Measurements from ENCODE around the gene TMEM184A.
"Not testable (repeated sequence)": the region's sequence is repeated elsewhere in the genome, so short reads cannot be mapped to it uniquely, and the experiment has no call there.

Gene TMEM184A

DNA sequence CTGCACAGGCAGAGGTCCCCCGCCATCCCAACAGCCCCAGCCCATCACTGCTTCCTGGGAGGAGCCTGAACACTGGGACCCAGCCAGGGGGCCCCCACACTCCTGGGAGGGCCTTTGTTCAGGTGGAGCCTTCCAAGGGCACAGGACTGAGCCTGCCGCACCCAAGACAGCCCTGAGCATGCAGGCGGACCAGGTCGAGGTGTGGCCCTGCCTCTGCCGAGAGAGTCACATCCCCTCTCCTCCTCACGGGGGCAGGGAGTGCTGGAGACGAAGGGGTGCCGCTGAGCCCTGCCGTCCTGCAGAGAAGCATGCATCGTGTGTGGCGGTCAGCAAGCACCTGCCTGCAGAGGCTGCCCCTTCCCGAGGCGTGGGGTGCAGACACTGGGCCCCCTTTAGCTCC, 32.8 kb downstream of the TMEM184A start:
- DNase-seq (ENCODE audit: low spot score), result no peak

DNA sequence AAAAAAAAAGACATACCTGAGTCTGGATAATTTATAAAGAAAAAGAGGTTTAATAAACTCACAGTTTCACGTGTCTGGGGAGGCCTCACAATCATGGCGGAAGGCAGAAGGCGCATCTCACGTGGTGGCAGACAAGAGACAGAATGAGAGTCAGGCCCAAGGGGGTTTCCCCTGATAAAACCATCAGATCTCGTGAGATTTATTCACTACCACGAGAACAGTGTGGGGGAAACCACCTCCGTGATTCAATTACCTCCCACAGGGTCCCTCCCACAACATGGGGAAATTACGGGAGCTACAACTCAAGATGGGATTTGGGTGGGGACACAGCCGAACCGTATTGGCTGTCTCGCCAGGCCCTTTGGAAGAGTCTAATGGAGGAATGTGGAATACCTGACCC, 34.5 kb downstream of the TMEM184A start:
- no peak for DNase-seq (ENCODE audit: low spot score)

DNA sequence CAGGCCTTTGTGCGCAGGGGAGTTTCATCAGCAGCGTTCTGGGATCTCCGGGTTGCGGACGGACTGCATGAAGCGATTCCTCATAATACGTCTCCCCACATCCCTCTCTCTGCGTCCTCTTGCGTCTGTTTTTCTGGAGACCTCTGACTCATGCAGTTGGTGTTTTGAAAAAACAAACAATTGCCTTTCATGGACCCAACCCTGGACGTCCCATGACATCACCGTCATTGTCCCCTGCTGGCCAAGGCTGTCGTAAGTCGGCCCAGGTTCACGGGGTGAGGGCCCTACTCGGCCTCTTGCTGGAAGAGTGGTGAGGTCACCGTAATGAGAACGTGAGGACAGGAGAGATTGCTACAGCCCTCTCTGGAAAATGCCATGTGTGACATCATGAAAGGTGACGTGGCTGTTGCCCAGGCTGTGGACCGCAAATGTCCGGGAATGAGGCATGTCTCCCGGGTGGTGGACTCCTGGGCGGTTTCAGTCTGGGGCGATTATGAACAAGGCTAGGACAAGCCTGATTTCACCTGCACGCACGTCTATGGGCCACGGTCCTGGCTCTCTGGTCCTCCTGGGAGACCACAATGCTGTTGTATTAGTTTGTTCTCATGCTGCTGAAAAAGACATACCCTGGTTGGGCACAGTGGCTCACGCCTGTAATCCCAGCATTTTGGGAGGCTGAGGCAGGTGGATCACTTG, 35.3 kb downstream of the TMEM184A start:
- DNase-seq (ENCODE audit: low spot score), result no peak

DNA sequence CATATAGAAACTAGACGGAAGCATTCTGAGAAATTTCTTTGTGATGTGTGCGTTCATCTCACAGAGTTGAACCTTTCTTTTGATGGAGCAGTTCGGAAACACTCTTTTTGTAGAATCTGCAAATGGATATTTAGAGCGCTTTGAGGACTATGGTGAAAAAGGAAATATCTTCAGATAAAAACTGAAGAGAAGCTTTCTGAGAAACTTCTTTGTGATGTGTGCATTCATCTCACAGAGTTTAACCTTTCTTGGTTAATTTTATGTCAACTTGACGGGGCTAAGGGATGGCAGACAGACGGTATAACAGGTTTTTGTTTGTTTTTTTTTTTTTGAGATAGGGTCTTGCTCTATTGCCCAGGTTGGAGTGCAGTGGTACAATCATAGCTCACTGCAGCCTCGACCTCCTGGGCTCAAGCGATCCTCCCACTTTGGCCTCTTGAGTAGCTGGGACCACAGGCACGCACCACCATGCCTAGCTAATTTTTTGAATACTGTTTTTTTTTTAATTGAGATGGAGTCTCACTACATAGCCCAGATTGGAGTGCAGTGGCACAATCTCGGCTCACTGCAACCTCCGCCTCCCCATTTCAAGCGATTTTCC, 36.6 kb downstream of the TMEM184A start:
- DNase-seq (ENCODE audit: low spot score), result not testable (repeated sequence)

DNA sequence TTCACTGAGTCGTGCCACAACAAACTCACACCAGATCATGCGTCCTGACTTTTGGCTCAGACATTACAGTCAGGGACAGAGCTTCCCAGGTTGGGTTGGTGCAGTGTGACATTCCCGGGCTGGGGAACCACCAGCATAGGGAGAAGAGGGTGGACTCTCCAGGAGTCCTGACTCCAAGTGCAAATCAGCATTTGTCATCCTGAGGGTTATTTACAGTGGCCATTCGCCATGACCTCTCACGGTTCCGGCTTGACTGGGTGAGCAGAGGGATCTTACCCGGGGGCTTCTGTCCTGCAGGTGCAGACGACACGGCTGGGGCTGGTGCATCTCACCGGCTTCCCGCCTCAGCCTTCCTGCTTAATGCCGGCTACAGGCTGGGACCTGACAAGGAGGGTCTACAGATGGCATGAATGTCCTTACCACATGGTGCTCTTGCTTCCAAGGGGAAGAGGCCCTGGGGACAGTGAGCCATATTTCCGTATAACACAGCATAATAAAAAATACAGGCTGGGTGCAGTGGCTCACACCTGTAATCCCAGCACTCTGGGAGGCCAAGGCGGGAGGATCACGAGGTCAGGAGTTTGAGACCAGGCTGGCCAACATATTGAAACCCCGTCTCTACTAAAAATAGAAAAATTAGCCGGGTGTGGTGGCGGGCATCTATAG, 39.3 kb downstream of the TMEM184A start:
- no peak for DNase-seq (ENCODE audit: low spot score)

DNA sequence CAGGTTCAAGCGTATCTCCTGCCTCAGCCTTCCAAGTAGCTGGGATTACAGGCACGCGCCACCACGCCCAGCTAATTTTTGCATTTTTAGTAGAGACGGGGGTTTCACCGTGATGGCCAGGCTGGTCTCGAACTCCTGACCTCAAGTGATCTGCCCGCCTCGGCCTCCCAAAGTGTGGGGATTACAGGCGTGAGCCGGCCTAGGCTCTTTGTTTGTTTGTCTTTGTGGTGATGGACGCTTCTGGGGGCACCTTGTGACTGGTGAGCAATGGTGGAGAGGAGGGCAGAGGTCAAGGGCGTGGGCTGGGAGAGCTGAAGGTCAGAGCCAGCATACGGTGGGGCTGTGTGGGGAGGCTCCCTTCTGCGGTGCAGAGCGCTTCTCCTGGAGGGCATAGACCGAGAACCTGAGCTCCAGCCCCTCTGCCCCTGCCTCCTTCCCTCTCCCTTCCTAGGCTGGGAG, 40.5 kb downstream of the TMEM184A start:
- DNase-seq (ENCODE audit: low spot score), result not testable (repeated sequence)

DNA sequence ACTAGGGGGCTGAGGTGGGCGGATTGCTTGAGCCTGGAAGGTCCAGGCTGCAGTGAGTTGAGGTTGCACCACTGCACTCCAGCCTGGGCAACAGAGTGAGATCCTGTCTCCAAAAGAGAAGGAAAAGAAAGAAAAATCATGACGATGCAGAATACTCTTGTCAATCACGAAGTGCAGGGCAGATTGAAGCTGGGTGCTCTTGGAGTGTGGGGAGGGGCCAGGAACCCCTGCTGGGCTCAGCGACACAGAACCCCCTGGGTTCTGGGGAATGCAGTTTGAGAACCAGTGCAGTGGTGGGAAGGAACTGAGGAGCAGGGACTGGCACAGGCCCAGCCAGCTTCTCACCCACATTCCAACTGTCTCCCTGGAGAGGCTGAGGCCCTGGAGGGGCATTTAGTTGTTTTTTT, 41.0 kb downstream of the TMEM184A start:
- no peak for DNase-seq (ENCODE audit: low spot score)

DNA sequence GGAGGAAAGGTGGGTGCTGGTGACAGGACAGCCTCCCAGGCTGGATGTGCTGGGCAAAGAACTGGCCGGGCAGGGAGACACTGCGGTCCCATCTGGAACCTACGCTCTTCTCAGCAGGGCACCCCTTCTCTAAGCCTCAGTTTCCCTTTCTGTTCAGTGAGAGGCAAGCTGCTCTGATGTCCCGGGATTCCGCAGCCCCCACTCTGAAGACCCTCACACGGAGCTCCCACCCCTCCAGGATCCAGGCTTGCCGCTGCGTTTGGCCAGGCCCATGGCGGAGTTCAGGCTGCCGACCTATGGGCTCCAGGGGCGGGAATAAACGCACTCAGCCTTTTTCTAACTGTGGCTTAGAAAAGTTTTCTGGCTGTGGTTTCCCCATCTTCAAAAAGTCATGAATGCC, 41.6 kb downstream of the TMEM184A start:
- no peak for DNase-seq (ENCODE audit: low spot score)

DNA sequence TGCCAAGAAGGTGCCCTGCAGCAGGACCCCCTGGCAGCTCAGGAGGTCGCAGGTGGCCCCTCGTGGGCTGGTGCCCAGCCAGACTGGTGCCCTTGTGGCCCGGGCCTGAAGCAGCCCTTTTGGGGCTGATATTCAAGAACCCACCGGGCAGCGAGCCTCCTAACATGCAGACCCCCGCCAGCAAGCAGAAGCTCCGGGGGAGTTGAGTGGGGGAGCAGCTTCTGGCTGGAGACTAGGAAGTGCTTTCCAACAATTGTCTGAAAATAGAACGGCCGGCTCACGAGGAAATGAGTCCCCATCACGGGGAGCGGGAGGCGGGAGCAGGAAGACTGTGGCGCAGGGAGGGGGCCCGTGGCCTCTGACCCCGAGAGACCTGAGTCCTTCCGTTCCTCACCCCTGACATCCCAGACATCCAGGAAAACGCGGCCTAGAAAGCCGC, 42.3 kb downstream of the TMEM184A start:
- no peak for DNase-seq (ENCODE audit: low spot score)

DNA sequence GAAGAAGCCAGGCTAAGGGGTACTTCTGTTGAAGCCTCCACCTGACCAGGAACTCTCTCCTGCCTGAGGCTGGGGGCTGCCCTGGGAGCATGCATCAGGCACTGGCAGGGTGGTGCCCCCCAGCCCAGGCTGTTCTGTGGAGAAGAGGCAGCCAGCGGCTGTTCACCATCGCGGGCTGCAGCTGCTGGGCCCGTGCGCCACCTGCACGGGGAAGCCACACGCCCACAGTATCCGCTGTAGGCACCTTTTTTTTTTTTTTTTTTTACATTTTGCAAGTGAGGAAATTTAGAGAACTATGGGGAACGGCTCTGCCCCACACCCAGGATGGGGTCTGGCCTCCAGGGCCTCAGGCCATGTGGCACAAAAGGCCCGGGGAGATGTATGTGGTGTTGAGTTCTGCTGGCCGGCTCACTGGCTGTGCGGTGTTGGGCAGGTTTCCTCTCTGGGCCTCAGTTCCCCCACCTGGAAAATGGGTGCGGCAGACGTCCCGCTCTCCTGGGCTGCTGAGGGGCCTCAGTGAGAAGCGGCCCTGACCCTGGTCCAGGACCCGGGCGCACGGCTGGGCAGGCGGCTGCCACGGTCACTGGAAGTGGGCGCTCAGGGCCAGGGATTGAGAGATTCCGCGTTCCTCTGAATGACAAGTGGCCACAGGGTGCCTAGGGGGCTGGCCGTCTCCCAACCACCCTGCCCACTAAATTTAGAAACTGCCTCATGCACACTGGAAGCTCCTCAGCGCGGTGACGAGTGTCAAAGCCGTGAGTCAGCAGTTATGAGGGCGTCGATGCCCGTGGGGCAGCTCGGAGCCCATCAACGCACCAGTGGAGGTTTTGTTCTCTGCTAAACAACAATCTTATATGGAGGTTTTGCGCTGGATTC, 43.0 kb downstream of the TMEM184A start:
- DNase-seq (ENCODE audit: low spot score), result peak; percentile 92

DNA sequence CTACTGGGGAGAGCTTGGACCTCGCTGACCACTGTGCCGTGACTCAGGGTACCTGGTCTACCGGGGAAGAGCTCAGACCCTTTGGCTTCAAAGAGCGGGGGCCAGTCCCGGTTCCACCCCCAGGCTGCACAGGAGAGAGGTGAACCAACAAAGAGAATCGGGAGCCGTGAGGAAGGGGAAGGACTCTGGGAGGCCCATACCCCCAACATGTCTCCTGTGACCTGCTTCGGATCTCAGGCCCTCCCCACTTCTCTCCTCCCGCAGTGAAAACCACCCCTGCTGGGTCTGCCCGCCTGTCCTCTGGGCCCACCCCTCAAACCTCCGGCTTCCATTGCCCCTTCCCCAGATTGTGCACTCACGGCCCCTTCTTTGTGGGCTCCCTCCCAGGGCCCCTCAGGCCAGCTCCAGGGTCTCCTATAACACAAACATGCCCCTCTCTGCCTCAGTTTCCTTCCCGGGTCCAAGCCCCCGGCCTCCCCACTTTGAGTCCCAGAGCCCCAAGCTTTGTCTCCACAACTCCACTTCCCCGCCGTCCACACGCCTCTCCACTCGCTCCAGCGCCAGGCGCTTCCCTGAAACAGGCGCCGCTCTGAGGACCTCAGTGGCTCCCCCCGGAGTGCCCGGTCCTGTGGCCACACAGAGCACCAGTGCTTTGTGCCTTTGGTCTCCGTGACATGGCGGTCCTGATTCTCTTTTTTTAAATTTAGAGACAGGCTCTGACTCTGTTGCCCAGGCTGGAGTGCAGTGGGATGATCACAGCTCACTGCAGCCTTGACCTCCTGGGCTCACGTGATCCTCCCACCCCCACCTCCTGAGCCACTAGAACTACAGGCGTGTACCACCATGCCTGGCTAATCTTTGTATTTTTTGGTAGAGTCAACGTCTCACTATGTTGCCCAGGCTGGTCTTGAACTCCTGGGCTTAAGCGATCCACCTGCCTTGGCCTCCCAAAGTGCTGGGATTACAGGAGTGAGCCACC, 44.3 kb downstream of the TMEM184A start:
- DNase-seq (ENCODE audit: low spot score), result peak; percentile 39

DNA sequence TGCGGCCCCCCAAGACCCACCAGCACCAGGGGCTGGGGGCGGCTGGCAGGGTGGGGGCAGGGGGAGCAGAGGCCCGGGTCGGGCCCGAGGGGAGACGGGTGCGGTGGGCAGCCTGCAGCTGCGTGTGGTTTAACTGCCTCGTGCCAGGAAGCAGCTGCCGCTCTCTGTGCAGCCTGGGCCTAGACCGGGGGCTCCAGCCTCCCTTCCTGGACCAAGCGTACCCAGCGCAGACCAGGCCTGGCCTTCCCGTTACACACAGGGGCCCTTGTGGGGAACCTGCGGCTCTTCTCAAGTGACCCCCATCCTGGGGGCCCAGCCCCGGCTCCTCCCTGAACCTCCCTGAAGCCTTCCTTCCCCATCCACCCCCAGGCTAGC, 45.2 kb downstream of the TMEM184A start:
- peak; percentile 84 for DNase-seq (ENCODE audit: low spot score)

DNA sequence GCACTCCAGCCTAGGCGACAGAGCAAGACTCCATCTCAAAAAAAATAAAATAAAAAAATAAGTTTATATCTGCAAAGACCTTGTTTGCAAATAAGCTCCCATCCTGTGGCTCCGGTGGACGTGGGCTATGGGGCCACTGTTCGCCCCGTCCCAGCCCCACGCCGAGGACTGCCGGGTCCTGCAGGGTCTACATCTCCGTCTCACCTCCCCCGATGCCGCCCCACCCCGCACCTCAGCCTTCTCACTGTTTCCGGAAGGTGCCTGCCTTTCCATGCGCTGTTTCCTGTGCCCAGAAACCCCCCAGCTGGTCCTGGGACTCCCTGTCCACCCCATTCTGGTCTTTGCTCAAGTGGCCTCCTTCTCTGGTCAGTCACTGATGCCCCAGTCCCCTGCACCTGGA, 46.8 kb downstream of the TMEM184A start:
- DNase-seq (ENCODE audit: low spot score), result no peak

DNA sequence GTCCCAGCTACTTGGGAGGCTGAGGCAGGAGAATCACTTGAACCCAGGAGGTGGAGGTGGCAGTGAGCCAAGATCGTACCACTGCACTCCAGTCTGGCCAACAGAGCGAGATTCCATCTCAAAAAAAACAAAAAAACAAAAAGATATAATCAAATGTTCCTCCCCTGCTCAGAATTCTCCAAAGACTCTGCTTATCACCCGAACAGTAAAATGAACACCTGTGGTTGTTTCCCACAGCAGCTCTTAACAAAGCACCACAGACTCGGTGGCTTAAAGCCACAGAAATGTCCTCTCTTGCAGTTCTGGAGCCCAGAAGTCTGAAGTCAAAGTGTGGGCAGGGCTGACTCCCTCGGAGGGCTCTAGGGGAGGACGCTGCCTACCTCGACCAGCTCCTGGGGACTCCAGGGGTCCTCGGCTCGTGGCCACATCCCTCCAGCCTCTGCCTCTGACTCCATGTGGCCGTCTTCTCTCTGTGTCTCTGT, 47.7 kb downstream of the TMEM184A start:
- DNase-seq (ENCODE audit: low spot score), result peak; percentile 89

DNA sequence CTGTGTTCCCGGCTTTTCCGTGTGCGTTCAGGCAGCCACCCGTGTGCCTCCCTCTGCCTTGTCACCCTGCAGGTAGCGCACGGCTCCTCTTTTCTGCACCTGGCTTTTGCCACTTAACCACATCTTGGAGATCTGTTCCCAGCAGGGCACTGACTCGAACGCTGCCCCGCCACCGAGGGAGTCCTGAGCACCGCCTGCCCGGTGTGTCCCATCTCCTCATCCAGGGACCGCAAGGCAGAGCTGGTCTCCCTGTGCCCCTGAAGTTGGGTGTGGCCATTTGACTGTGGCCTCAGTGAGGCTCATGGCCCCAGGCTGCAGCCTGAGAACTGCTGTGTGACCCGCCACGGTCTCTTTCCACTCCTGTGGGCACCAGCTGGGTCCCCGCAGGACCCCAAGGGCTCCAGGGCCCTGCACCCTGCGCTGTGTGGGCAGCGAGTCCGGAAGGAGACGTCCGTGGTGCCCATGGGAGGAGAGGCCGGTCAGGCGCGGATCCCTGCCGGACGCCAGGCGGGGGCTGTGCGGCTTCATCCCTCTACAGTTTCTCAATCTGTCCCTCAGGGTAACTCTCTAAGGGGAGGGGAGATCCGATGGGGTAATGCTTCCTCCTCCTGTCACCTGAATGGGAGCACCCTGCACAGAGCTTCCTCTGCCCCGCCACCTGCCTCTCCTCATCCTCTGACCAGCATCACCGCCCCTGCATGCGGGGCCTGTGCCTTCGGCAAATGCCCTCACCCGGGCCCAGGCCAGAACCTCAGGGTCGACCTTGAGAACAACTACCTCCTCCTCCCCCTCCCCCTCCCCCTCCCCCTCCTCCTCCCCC, 50.1 kb downstream of the TMEM184A start:
- peak; percentile 89 for DNase-seq (ENCODE audit: low spot score)

DNA sequence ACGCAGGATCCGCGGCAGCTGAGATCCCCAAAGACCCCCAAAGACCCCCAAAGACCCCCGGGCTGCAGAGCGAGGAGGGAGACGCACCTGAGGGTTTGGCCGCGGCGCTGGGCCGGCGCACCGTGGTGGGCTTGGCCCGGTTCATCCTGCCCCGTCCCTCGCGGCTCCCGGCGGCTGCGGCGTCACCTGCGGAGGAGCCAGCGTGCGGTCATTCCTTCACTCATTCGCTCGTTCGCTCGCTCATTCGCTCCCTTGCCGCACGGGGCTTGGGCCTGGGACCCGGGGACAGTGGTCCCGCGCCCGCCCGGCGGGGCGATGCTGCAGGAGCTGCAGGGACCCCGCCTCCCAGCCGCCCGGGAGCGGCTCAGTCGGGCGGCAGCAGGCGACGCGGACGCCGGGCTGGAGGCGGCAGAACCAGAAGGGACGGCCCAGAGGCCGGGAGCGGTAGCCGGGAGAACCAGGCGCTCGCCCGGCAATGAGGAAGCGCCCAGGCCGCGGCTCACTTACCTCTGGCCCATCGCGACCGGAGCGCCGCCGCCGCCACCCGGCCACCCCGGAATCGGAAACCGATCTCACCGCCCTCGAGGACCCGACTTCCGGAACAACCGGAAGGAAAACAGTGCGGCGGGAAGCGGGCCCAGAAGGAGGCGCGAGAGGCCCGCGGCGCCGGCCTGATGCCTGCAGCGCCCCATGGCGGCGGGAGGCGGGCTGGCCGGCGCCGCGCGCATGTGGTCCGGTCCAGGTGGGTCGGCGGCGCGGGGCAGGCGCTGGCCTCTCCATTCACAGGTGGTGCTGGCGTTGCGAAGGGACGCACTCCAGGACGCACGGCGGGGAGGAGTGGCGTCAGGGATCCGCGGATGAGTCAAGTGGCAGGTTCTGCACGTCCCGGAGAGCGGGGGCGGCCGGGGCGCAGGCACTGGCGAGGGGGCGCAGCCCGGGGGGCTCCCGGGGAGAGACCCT, 51.9 kb downstream of the TMEM184A start, which contains the start of gene INTS1:
TSS of gene INTS1 (minus strand) at position 574 of the 960 bp plus-strand sequence. CDS start at position 145, 429 bp downstream.
- DNase-seq (ENCODE audit: low spot score), result peak; percentile 96

DNA sequence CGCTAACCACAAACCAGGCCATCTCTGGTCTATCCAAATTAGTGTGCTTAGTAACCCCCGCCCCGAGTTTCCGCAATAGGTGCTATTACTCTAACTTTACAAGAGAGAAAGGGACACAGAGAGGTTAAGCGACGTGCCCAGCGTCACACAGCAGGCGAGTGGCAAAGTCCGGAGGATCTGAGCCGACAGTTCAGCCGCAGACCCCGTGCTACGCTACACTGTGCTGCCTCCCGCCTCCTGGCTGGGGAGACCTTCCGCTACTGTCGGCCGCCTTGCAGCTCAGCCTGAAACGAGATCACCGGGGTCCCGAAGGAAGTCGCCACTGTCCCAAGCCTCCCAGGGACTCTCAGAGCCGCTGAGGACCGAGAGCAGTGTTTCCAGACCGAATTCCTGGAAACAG, 52.6 kb downstream of the TMEM184A start:
- no peak for DNase-seq (ENCODE audit: low spot score)

DNA sequence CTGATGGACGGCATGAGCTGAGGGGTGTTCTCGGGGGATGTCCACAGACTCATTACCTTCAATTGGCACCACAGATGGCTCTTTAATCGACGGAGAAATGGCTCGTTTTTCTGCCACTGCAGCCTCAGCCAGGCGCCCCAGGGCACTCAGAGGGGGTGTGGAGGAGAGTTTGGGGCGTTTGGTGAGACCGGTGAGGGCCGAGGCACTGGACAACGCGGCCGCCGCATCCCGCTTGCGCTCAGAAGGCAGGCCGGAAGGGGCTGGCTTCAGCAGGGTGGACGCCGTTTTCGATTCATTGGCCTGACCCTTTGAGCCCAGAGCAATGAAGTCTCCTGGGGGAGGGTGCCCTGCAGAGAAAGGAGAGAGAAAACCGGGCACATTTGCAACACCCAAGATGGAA, 53.2 kb downstream of the TMEM184A start:
- no peak for DNase-seq (ENCODE audit: low spot score)
